BE2C (cell line): ENCODE data around the gene ORAI2.
"Not testable (repeated sequence)": the region's sequence is repeated elsewhere in the genome, so short reads cannot be mapped to it uniquely, and the experiment has no call there.

ENCODE experiments used
- DNase-seq: peaks from one replicate; pipeline ENCODE4 v3.0.0-alpha.2; 2020
- H3K27me3 ChIP-seq: fragments of 250-450 bp; sonication (Bioruptor Pico); 2 replicates; pipeline ENCODE4 v1.5.1; 2020; ENCODE audit warnings: mild to moderate bottlenecking
- H3K36me3 ChIP-seq: fragments of 250-450 bp; sonication (Bioruptor Pico); 2 replicates; pipeline ENCODE4 v1.5.1; 2020; ENCODE audit warnings: mild to moderate bottlenecking
- H3K4me1 ChIP-seq: fragments of 250-450 bp; sonication (Bioruptor Pico); 2 replicates; pipeline ENCODE4 v1.5.1; 2020
- H3K4me3 ChIP-seq: 2 replicates; pipeline ENCODE4 v1.5.1; 2011; ENCODE audit warnings: low read depth, low read length
- H3K9me3 ChIP-seq: fragments of 250-450 bp; sonication (Bioruptor Pico); 2 replicates; pipeline ENCODE4 v1.5.1; 2020
- TF ChIP-seq, protein P1 (sequence below): IDR thresholded peaks from 2 replicates; pipeline ENCODE4 v1.5.1; 2012; ENCODE audit warnings: mild to moderate bottlenecking, low read depth, low read length

ORAI2 gene

GRCh38 chr7:102403563-102403962 is 29.8 kb upstream of the ORAI2 start:
- no peak overlapping the region for H3K4me3 ChIP-seq
- TF ChIP-seq, protein P1, sequence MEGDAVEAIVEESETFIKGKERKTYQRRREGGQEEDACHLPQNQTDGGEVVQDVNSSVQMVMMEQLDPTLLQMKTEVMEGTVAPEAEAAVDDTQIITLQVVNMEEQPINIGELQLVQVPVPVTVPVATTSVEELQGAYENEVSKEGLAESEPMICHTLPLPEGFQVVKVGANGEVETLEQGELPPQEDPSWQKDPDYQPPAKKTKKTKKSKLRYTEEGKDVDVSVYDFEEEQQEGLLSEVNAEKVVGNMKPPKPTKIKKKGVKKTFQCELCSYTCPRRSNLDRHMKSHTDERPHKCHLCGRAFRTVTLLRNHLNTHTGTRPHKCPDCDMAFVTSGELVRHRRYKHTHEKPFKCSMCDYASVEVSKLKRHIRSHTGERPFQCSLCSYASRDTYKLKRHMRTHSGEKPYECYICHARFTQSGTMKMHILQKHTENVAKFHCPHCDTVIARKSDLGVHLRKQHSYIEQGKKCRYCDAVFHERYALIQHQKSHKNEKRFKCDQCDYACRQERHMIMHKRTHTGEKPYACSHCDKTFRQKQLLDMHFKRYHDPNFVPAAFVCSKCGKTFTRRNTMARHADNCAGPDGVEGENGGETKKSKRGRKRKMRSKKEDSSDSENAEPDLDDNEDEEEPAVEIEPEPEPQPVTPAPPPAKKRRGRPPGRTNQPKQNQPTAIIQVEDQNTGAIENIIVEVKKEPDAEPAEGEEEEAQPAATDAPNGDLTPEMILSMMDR: no peak
- H3K36me3 ChIP-seq: peaks cover 92% of the 10 kb centered on the region
- no peak for DNase-seq
- H3K4me1 ChIP-seq: no peaks in the 10 kb centered on the region
- H3K9me3 ChIP-seq: no peaks in the 10 kb centered on the region
- H3K27me3 ChIP-seq: no peaks in the 10 kb centered on the region

DNA sequence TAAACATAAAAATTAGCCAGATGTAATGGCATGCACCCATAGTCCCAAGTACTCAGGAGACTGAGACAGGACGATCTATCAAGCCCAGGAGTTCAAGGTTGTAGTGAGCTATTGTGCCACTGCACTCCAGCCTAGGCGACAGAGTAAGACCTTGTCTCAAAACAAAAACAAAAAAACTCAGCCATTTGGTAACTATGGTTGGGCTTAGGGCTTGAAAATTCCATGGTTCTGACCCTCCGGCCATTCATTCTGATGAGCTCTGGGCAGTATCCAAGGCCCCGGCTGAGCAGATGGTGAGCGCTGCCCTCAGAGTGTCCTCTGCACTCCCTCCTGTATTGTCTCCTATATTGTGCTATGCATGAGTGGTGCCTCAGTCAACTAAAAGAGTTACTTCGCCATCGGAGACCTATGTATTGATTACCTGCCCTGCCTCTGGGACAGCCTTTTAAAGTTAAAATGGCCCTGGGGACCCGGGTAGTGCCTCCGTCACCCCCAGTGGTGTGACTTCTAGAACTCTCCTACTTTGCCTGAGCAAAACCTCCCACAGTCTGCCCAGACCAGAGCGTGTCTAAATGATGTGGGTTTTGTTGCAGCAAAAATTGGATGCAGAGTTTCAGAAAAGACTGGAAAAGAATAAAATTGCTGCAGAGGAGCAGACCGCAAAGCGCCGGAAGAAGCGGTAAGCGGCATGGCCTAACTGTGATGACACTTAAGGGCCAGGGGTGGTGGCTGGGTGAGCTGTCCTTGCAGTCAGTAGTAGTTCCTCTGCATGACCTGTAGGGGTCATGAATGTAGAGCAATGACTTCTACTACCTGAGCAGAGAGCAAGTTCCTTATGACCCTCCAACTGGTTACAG is 29.1 kb upstream of the ORAI2 start:
- H3K27me3 ChIP-seq: no peaks in the 10 kb centered on the region
- TF ChIP-seq, protein P1: peak; percentile 77
- H3K36me3 ChIP-seq: peaks cover 92% of the 10 kb centered on the region
- no peak overlapping the region for H3K4me3 ChIP-seq
- peak; percentile 40 for DNase-seq
- H3K9me3 ChIP-seq: no peaks in the 10 kb centered on the region
- no peaks in the 10 kb centered on the region for H3K4me1 ChIP-seq

DNA sequence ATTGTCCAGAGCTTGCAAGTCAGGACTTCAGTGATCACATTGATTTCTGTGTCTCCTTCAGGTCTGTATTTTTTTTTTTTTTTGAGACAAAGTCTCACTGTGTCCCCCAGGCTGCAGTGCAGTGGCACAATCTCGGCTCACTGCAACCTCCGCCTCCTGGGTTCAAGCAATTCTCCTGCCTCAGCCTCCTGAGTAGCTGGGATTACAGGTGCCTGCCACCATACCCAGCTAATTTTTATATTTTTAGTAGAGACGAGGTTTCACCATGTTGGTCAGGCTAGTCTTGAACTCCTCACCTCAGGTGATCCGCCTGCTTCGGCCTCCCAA is 28.6 kb upstream of the ORAI2 start:
- H3K36me3 ChIP-seq: peaks cover 90% of the 10 kb centered on the region
- H3K4me1 ChIP-seq, H3K27me3 ChIP-seq: not testable (repeated sequence)

DNA sequence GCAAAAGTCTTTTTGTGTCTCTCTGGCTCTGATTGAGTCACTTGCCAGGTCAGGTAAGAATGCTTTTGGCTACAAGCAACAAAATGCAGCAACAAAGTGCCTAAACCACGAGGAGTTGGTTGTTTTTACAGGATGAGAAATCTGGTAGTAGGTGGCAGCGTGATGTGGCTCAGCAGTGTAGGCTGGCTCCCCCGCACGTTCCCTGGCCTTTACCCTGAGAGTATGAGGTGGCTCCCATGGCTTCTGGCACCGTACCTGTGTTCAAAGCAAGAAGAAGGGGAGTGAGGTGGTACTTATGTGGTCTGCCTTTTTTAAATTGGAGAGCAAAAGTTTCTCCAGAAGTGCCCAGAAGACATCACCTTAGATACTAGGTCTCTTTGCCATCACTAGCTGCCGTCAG is 25.5 kb upstream of the ORAI2 start:
- no peak for DNase-seq
- no peaks in the 10 kb centered on the region for H3K27me3 ChIP-seq
- no peak overlapping the region for H3K4me3 ChIP-seq
- peaks cover 76% of the 10 kb centered on the region for H3K36me3 ChIP-seq
- H3K9me3 ChIP-seq: no peaks in the 10 kb centered on the region
- H3K4me1 ChIP-seq: no peaks in the 10 kb centered on the region
- TF ChIP-seq, protein P1: no peak

More for the DNA sequence above, 28.6 kb upstream of the ORAI2 start:
- H3K4me3 ChIP-seq, DNase-seq, H3K9me3 ChIP-seq: not testable (repeated sequence)

DNA sequence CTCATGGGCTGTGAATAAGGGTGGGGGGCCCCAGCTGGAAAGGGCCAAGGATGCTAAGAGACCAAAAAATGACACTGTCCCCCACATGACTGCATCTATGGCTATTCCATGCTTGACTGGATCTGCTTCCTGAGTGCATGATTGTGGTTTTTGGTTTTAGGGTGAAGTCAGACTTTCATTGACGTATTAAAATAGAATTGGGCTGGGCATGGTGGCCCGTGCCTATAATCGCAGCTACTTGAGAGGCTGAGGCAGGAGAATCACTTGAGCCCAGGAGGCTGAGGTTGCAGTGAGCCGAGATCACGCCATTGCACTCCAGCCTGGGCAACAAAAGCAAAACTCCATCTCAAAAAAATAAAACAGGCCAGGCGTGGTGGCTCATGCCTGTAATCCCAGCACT is 24.8 kb upstream of the ORAI2 start:
- H3K36me3 ChIP-seq: peaks cover 75% of the 10 kb centered on the region
- not testable (repeated sequence) for H3K4me3 ChIP-seq, DNase-seq, H3K4me1 ChIP-seq, H3K27me3 ChIP-seq, H3K9me3 ChIP-seq

- no peak overlapping the region for H3K4me3 ChIP-seq
- no peak for DNase-seq
- TF ChIP-seq, protein P1: no peak
- peaks cover 75% of the 10 kb centered on the region for H3K36me3 ChIP-seq
- no peaks in the 10 kb centered on the region for H3K9me3 ChIP-seq
- H3K27me3 ChIP-seq: no peaks in the 10 kb centered on the region
- no peaks in the 10 kb centered on the region for H3K4me1 ChIP-seq
Measured at GRCh38 chr7:102409340-102409739, 24.0 kb upstream of the ORAI2 start.

DNA sequence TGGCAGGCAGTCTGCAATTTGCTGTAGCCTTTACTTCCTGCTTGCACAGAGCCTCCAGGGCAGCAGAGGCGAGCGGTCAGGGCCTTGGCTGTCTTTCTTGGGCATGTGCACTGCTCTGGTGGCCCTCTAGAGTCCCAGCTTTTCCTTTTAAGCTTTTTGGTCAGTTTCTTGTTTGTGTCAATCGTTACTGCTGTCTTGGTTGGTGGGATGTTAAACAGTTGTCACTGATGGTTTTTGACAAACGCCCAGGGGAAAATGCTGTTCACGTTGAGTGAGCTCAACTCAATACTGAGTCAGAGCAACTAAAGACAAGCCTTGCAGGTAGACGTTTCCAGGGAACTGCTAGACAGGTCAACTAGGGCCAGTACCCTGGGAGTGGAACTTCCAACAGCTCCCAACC is 23.3 kb upstream of the ORAI2 start:
- H3K36me3 ChIP-seq: peaks cover 74% of the 10 kb centered on the region
- TF ChIP-seq, protein P1: no peak
- no peak for DNase-seq
- no peaks in the 10 kb centered on the region for H3K27me3 ChIP-seq
- no peaks in the 10 kb centered on the region for H3K9me3 ChIP-seq
- no peak overlapping the region for H3K4me3 ChIP-seq
- H3K4me1 ChIP-seq: no peaks in the 10 kb centered on the region
